Measurements from ENCODE around the gene LRRC47.

Gene LRRC47

DNA sequence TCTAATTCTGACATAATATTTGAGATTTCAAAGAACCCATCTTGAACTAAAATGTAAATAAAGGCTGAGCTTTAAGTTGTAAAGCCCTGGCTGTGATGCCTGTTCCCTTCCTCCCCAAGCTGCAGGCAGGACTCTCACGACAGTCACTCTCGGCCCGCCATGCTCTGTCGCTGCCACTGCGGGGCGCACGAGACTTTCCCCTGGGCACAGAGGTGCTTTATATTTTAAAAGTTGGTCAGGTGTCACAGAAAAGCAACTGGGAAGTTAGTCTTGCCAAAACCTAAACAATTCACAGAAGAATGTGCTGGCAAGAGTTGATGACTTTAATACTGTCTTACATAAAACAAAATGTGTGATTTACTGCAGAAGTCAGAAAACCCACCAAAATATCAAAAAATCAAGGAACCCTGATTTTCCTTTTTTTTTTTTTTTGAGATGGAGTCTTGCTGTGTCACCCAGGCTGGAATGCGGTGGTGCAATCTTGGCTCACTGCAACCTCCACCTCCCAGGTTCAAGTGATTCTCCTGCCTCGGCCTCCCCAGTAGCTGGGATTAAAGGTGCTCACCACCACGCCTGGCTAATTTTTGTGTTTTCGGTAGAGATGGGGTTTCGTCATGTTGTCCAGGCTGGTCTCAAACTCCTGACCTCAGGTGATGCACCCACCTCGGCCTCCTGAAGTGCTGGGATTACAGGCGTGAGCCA is 10.7 kb downstream of the LRRC47 start:
- DNase-seq: no peak

DNA sequence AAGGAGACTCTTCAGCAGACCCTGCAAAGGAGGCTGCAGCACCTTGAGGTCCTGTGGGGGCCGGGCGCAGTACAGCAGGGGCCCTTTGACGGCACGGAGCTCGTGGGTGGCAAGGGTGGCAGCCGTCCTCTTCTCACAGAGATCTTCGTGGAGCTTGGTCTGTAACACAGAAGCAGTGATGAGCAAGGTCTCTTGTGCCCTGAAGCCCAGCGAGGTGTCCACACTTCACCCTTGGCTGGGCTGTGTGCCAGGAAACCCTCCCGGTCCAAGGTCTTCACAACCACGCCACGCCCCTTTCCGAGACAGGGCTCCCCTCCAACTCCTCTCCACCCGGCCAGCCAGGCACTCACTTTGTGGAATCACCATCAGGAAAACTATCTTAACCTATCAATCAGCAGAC is 11.3 kb downstream of the LRRC47 start:
- DNase-seq: no peak

DNA sequence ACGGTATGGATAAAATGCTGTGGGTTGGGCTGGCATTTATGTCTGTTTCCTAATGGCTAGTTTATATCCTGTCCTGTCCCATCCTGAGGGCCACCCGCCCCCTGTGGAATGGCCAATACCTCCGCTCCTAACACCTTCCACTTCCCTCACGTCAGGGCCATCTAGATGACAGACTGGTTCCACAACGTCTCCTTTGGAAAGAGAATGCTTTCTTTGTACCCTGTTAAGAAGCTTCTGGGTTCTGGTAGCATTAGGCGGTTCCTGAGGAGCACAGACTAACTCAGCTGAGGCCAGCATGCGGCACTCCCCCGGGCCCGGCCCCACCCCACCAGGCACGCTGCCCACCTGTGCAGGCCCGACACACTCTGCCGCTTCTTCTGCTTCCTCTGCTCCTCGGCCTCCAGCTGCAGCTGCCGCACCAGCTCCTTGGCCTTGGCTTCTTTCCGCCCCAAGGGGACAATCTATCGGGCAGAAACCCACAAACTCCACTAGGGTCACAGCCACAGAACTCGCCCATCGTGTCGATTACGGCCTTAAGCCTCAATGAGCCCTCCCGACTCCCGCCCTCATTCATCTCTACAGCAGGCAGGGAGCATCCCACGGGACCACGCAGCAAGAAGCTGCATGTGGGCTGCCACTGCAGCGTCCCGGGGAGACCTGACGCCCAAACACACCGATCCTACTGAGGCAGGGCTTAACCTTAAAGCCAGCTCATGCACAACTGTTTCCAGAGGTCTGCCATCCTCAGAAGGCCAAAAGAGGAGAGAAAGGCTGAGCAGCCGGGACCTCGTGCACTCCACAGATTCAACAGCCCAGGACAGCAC is 12.4 kb downstream of the LRRC47 start:
- DNase-seq: no peak

DNA sequence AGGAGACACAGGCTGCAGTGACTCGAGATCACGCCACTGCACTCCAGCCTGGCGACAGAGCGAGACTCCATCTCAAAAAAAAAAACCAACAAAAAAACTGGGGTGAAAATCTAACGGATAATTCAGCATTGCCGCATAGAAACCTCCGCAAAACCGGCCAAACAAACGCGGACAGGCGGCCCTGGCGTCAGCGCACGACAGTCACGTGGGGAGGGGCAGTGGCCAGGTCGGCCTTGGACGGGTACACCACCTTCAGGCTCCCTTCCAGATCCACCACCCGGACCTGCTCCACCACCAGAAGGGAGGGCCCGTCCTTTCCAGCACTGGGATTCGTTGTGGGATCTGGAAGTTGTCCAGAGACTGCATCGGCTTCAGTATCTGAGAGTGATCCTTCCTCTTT is 15.4 kb downstream of the LRRC47 start:
- DNase-seq: no peak

DNA sequence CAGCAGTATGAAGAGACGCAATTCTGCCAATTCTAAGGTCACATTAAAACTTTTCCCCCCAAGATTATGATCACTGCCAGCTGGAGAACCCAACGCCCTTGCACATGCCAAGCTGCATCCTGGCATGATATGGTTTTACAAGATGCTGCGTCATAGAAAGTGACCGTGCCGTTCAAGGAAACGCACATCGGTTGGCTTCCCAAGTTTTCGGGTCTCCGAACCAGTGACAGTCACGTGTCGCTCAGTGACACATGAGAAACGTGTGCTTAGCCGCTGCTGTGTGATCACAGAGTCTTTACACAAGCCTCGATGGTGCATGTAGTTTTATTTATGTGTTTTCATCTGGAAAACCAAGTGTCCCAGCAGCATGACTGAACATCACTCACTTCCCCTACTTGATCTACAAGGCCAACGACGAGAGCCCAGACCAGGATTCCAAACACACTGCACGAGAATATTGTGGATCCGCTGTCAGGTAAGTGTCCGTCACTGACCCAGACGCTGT is 16.3 kb downstream of the LRRC47 start:
- no peak for DNase-seq

DNA sequence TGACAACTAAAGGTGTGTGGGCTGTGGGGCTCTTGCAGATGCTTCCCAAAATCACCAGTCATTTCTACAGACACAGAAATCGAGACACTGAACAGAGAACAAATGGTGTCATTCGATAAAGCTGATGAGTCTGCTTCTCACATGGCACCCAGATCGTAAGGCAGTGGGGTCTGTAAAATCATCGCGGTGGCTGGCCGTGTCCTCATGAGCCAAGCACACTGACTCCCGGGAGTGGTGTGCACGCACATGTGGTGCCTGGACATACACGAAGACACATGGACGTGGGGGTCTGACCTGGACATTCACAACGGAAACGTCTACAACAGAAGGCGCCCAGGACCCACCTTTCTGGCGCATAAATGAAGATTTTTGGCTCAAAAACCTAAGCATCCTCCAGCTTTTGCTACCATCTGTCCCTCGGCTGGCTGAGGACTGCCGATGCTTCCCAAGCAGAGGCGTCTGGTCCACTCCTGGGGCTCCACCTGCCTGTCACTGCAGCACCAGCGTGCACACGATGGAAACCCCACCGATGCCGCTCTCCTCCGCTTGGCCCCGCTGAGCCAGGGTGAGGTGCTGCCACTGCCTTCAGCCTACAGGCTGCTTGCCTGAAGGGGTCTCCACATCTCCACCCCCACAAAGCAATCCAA is 16.9 kb downstream of the LRRC47 start:
- no peak for DNase-seq

DNA sequence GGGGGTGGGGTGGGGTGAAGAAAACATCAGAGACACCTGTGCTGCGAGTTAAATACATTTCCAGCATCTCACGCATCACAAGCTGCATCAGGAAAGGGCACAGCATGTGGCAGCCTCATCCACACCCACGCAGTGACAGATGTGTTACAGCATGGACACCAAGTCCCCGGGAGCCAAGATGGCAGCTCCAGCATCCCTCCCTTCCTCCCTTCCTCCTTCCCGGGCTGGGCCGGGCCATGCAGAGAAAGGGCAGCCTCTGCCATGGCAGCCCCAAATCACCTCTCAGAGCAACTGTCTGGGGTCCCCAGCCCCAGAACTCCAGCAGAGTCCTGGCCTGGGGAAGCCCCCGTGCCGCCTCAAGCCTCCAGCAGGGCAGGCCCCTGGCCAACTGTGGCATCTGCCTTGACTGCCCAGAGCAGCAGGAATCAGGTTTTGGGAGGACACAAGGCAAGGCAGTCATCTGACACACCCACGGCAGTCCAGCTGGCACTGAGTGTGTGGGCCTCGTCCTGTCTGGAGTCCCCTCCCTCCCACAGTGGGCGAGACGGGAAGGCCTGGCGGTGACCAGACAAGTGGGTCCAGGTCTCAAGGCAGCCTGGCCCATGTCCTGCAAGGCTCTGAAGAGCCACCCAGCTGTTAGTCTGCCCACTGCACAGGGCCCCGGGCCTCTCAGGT is 17.6 kb downstream of the LRRC47 start:
- DNase-seq: no peak

DNA sequence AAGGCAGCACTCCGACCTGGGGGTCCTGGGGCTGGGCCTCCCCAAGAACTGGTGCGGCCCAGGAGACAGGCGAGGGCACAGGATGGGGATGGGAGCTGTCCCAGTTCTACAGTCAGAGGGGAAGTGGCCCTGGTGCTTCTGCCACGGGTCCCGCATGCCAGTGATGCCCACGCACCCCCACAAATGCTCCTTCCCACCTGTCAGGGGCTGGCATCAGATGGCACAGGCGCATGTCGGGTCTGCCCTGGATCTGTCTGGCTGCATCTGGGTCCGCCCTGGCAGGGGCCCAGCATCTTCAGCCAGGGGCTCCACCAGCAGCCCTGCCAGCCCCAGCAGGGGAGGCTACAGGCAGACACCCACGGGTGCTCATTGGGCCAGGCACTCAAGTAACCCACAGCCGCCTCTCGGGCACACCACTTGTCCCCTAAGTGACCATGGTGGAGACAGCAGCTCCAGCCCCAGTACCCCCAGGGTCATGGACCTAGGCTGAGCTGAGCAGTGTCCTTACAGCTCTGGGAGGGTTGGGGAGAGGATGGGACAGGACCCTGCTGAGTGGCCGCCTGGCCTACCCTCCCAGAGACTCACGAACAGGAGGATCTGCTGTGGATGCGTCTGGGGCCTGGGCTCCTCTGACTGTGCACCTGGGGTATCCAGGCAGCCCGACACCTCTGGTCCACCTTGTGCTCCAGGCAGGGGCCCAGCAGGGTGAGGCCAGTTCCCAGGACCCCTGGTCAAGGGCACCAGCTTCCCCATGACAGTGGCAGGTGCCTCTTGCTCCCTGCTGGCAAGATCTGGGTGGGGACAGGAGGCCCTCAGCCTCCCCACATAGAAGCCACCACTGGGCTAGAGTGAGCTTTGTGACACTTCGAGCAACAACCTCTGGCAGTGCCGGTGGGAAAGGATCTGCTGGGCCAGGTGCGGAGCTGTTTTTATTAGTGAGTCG is 18.4 kb downstream of the LRRC47 start:
- DNase-seq: no peak

DNA sequence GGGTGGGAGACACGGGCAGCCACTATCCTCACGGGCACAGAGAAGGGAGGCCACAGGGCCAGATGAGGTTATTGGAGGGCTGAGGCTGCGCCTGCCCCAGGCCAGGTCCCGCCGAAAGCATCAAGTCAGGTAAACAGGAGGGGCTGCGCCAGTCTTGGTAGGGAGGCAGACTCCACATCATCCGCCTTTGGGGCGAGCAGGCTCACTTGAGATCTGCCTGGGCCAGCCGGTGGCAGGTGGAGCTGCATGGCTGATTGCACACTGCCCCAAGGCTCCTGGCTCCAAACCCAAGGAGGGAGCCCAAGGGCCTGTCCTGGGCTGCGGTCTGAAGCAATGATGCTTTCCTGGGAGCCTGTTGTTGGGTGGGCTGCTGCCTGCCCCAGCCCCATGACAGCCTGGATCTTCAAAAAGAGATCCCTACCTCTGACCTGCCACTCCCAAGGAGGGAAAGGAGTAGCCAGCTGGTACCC is 19.2 kb downstream of the LRRC47 start:
- DNase-seq: no peak

DNA sequence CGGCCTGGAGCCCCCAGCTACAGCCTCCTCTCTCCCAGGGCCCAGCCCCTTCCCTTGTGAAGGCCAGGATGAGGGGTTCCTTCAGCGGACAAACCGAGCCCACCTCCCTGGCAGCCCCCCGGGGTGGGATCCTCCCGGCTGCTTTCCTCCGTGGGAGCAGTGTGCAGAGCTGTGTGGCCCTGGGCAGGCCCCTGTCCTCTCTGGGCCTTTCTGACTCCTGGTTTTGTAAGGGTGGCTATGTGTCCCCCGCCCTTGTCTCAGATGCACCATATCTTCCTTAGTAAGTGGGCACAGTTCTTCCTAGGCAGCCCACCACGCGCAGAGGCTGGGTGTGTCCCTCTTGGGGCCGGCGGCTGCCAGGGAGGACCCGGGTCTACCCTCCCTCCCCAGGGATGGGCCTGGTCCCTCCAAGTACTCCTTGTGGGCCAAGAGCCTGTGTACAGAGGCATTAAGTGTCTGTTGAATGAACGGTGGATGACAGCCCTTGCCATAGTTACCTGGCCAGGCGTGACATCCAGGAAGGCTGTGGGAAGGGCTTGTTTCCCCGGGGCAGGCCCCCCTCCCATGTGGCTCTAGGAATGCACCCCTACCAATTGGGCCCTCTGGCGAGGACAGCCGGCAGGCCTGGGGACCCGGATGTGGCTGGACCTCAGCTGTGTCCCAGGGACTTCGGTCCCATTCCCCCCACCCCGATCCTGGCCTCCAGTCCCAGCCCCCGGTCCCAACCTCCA is 19.9 kb downstream of the LRRC47 start:
- no peak for DNase-seq

DNA sequence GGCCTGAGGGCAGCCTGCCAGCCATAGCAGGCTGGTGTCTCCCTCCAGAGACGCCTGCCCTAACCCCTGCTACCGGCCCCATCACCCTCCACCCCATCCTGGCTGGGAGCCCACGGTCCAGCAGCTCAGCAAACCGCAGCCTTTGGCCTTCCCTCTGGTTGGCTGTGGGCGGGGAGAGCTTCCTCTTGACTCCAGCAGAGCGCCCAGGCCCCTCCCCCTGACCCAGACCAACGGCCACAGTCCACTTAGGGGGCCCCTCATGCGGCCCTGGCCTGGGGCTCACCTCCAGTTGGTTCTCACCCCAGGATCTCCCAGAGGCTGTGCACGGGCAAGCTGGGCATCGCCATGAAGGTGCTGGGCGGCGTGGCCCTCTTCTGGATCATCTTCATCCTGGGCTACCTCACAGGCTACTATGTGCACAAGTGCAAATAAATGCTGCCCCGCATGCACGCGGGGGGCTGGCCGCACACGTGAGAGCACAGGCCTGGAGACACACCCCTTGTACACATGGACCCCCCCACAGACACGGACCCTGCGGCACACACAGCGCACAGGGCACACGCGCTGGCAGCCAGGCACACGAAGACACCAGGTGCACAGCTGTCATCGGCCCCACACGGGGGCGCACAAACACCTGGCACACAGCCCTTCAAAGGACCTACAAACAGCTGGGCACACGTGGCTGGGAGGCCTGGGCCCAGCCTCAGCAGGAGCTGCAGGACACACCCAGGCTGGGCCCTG is 20.6 kb downstream of the LRRC47 start:
- no peak for DNase-seq

DNA sequence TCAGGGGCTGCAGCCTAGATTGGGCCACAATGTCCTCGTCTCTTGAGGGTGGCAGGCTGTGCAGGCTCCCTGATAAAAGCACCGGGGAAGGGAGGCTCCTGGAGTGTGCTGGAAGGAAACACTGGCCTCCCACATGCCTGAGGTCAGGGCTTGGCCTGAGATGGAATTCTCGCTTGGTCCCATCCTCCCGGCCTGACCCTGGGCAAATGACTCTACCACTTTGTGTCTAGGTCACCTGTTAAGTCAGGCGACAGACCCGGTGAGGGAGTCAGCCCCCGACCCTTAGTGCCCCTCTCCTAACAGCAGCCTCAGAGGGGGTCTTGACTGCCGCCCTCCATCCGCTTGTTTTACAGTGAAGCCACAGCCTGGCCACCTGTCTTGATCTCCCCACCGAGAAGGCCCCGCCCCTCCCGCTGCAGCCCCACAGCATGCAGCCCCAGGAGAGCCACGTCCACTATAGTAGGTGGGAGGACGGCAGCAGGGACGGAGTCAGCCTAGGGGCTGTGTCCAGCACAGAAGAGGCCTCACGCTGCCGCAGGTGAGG is 21.3 kb downstream of the LRRC47 start:
- DNase-seq: no peak

DNA sequence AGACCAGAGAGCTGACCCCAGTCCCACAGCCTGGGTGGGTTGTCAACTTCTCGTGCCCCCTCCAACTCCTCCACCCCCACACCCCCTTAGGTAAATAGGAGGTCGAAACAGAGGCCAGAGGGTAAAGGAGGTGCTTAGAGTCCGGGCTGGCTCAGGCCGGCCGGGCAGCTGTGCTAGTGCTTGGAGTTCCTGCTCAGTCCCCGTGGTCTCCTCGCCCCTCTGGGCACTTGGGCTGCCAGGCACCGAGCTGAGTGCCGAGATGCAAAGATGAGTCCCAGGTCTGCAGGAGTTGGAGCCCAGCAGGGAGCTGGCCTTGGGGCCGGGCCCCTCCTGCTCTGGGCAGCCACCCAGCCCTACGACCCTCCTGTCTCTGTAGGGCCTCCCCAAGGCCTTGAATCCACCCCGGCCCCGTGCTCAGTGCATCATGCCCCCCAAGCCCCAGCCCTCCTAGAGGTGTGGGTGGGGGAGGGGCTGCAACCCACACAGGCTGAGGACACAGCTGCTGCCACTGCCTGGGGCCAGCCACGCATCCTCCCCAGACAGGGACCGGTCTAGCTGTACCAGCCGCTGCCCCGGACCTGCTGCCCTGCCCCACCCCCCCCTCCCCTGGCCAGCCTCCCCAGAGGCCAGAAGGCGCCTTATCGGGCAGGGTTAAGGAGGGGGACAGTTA is 21.9 kb downstream of the LRRC47 start:
- no peak for DNase-seq

DNA sequence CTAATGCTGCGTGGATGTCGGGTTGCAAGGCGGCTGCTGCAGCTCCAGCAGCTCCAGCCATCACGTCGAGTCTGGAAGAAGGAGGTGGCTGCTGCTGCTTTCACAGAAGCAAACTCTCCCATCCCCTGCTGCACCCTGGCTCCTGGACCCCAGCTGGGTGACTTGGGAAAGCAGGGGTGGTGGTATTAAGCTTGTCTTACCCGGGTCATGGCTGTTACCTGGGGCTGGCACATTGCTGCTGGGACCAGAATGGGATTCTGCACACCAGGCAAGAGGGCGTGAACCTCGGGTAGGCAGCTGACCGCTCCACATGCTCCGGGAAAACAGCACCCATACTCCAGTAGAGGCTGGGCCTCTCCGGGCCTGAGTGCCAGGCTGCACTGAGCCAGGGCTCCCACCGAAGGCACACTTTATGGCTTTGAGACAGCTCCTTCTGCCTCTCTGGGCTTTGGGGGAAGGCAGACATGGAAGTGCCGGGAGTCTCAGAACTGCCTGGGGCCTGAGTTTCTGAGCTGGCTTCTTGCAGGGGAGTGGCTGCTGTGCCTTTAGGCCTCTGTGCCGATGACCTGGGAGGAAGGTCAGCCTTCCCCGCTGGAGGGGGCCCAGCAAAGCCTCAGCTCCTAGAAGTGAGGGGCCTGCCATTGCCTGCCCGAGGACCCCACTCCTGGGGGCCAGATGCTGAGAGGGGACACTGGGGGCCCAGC is 22.6 kb downstream of the LRRC47 start:
- no peak for DNase-seq

DNA sequence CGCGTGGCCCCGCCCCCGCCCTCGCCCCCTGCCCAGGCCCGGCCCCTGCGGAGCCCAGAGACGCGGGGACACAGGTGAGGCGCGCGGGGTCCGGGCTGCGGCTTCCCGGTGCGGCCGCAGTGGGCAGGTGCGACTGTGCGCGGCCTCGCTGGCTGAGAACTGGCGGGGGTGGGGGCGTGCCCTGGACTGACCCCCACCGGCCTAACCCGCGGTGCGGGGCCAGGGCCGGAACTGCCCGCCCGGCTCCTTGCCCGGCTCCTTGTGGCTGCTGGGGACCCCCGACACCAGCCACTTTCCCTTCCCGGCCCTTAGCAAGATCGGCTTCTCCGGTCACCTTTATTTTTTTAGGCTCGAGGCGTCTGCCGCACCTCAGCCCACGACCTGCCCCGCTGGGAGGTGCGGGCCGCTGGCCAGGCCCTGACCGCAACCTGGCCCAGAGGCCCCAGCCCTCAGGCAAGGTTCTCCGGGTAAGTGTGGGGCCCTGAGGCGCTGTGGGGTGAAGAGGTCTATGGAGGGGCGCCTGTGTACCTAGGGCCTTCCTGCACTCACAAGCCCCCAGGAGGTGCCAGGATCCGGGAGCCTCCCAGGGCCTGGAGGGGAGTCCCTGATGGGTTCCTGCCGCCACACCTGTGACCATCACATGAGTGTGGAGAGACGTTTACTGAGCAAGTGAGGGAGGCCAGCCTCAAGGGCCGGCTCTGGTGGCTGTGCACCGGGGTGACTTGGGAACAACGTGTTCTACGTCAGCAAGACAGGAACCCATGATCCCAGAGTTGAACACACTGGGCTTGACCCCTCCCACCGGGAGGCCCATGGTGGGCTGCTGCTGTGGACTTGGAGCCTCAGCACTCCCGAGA is 23.4 kb downstream of the LRRC47 start, which contains the start of gene SMIM1:
Gene SMIM1 (plus strand): TSS at position 35 of the 857 bp plus-strand sequence. CDS start 2,625 bp downstream, outside the sequence.
- no peak for DNase-seq

DNA sequence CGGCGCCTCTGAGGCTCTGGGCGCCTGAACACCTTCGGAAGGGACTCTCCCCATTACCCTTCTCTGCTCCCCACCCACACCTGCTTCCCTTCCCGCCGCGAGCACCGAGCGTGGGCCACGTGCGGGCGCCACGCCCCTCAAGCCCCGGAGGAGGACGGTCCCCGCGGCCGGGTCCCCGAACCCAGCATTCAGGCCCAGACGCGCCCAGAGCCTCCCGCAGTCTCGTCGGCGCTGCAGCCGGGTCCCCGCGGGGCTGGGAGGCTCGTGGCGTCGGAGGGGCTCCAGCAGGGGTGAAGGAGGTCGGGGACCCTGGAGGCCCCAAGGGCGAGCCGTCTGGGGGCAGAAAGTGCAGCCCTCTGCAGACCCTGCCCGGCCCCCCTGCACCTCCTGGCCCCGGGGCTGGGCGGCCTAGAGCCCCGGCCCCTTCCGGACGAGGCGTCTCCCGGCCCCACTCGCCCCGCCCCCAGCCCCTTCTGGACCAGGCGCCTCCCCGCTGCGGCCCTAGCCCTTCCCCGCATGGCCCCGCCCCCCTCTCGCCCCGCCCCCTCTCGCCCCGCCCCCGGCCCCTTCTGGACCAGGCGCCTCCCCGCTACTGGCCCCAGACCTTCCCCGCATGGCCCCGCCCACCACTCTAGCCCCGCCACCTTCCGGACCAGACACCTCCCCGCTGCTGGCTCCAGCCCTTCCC is 24.1 kb downstream of the LRRC47 start:
- no peak for DNase-seq
